Fibroblast of lung (primary cell): ENCODE results near the gene CALU.

Experiments
- EZH2 ChIP-seq: IDR thresholded peaks from 2 replicates; pipeline ENCODE4 v1.5.1; 2012; ENCODE audit warnings: low read length, control low read depth, mild to moderate bottlenecking; ENCODE audit errors: missing control alignments
- TF ChIP-seq, protein P1 (sequence below), 2 donors: IDR thresholded peaks in 1 of 2; conservative IDR thresholded peaks in 1 of 2; 1 replicate in 1 of 2; 2 replicates in 1 of 2; pipeline ENCODE4 v1.5.1; 2011 to 2012; ENCODE audit warnings: low read length in 2 of 2, control low read depth in 1 of 2, inconsistent platforms in 1 of 2, low read depth in 1 of 2, mild to moderate bottlenecking in 1 of 2

GRCh38 chr7:128727239-128727638 lies 11.9 kb upstream of the CALU start:
- TF ChIP-seq, protein P1, sequence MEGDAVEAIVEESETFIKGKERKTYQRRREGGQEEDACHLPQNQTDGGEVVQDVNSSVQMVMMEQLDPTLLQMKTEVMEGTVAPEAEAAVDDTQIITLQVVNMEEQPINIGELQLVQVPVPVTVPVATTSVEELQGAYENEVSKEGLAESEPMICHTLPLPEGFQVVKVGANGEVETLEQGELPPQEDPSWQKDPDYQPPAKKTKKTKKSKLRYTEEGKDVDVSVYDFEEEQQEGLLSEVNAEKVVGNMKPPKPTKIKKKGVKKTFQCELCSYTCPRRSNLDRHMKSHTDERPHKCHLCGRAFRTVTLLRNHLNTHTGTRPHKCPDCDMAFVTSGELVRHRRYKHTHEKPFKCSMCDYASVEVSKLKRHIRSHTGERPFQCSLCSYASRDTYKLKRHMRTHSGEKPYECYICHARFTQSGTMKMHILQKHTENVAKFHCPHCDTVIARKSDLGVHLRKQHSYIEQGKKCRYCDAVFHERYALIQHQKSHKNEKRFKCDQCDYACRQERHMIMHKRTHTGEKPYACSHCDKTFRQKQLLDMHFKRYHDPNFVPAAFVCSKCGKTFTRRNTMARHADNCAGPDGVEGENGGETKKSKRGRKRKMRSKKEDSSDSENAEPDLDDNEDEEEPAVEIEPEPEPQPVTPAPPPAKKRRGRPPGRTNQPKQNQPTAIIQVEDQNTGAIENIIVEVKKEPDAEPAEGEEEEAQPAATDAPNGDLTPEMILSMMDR (conservative IDR thresholded peaks at IDR 0.05 in 1 of 2, IDR thresholded peaks at IDR 0.05 in 1 of 2; ENCODE audit: low read depth in 1 of 2, low read length in 2 of 2): no peak
- no peak for TF ChIP-seq EZH2
